GM23338 (cell line): ENCODE results near the gene KCTD1. TPM values are rescaled to one million over a fixed set of nuclear protein-coding genes. Genes with fewer than 3 reads are reported as not detected.

ENCODE experiments used
- ATAC-seq: fragments of 200-7000 bp; cut with Tn5 transposase; 3 replicates; pipeline ENCODE4 v1.9.1; 2020
- DNase-seq: peaks from one replicate; pipeline ENCODE4 v3.0.0-alpha.2; 2015; ENCODE audit warnings: low spot score
- H2AFZ ChIP-seq: fragments of 200-600 bp; sonication (generic); 2 replicates; pipeline ENCODE4 v1.8.0; 2016; ENCODE audit warnings: antibody characterized with exemption, mild to moderate bottlenecking, moderate library complexity
- H3F3A ChIP-seq: fragments of 200-600 bp; sonication (generic); replicated peaks from 2 replicates; pipeline ENCODE4 v1.8.0; 2017; ENCODE audit warnings: antibody characterized with exemption, mixed run types, low read depth
- H3K27ac ChIP-seq: fragments of 200-600 bp; sonication (generic); 2 replicates; pipeline ENCODE4 v1.6.1; 2016; ENCODE audit warnings: low read depth
- H3K27me3 ChIP-seq: fragments of 200-600 bp; sonication (generic); 2 replicates; pipeline ENCODE4 v1.8.0; 2016; ENCODE audit warnings: mild to moderate bottlenecking, mixed run types, moderate library complexity; ENCODE audit not compliant: insufficient read depth
- H3K36me3 ChIP-seq: fragments of 200-600 bp; sonication (generic); 2 replicates; pipeline ENCODE4 v1.8.0; 2016; ENCODE audit warnings: mild to moderate bottlenecking; ENCODE audit not compliant: insufficient read depth
- H3K4me1 ChIP-seq: fragments of 200-600 bp; sonication (generic); 2 replicates; pipeline ENCODE4 v1.8.0; 2016; ENCODE audit warnings: mild to moderate bottlenecking, moderate library complexity; ENCODE audit not compliant: insufficient read depth
- H3K4me2 ChIP-seq: fragments of 200-600 bp; sonication (generic); 2 replicates; pipeline ENCODE4 v1.7.1; 2017; ENCODE audit warnings: mixed run types
- H3K4me3 ChIP-seq: fragments of 200-600 bp; sonication (generic); 2 replicates; pipeline ENCODE4 v1.6.1; 2016; ENCODE audit warnings: mixed run types
- H3K79me2 ChIP-seq: fragments of 200-600 bp; sonication (generic); replicated peaks from 2 replicates; pipeline ENCODE4 v1.8.0; 2017; ENCODE audit warnings: mild to moderate bottlenecking; ENCODE audit not compliant: insufficient read depth
- H3K9me2 ChIP-seq: fragments of 200-600 bp; sonication (generic); 2 replicates; pipeline ENCODE4 v1.8.0; 2017; ENCODE audit not compliant: insufficient read depth
- H4K20me1 ChIP-seq: fragments of 200-600 bp; sonication (generic); replicated peaks from 2 replicates; pipeline ENCODE4 v1.8.0; 2017; ENCODE audit warnings: mild to moderate bottlenecking; ENCODE audit not compliant: insufficient read depth
- H3K27ac Mint-ChIP-seq: 2 replicates; pipeline ENCODE4 v1.8.0; 2020; ENCODE audit warnings: inconsistent platforms, mild to moderate bottlenecking, moderate library complexity, mixed read lengths
- H3K27me3 Mint-ChIP-seq: 3 replicates; pipeline ENCODE4 v1.8.0; 2022; ENCODE audit warnings: low read depth, mild to moderate bottlenecking, moderate library complexity, mixed read lengths, inconsistent platforms; ENCODE audit not compliant: insufficient read depth, poor library complexity
- H3K36me3 Mint-ChIP-seq: 3 replicates; pipeline ENCODE4 v1.8.0; 2021; ENCODE audit warnings: low read depth, mild to moderate bottlenecking, inconsistent platforms, moderate library complexity, mixed read lengths
- H3K4me1 Mint-ChIP-seq: 3 replicates; pipeline ENCODE4 v1.8.0; 2020; ENCODE audit warnings: mild to moderate bottlenecking, inconsistent platforms, mixed read lengths
- H3K4me3 Mint-ChIP-seq: 3 replicates; pipeline ENCODE4 v1.8.0; 2021; ENCODE audit warnings: moderate library complexity, mild to moderate bottlenecking, inconsistent platforms, mixed read lengths
- H3K9me3 Mint-ChIP-seq: 3 replicates; pipeline ENCODE4 v1.8.0; 2020; ENCODE audit warnings: moderate library complexity, mild to moderate bottlenecking, inconsistent platforms, mixed read lengths
- CREB1 ChIP-seq: fragments of 250-450 bp; sonication (Bioruptor Pico); IDR thresholded peaks from 2 replicates; pipeline ENCODE4 v1.5.0; 2020; ENCODE audit warnings: low read depth, mild to moderate bottlenecking, moderate library complexity
- EZH2 ChIP-seq: fragments of 200-600 bp; sonication (generic); IDR thresholded peaks from one replicate; pipeline ENCODE4 v1.8.0; 2017; ENCODE audit warnings: antibody characterized with exemption, mild to moderate bottlenecking, low read depth; ENCODE audit not compliant: unreplicated experiment
- EZH2phosphoT487 ChIP-seq: fragments of 200-600 bp; sonication (generic); IDR thresholded peaks from one replicate; pipeline ENCODE4 v1.8.1; 2018; ENCODE audit warnings: antibody characterized with exemption; ENCODE audit not compliant: unreplicated experiment
- NANOG ChIP-seq: IDR thresholded peaks from 2 replicates; pipeline ENCODE4 v1.6.1; 2016; ENCODE audit warnings: antibody characterized with exemption, borderline replicate concordance
- POLR2AphosphoS5 ChIP-seq: IDR thresholded peaks from 2 replicates; pipeline ENCODE4 v1.6.1; 2016; ENCODE audit warnings: antibody characterized with exemption, low read depth
- ZNF331 ChIP-seq: fragments of 250-450 bp; sonication (Bioruptor Pico); IDR thresholded peaks from 2 replicates; pipeline ENCODE4 v1.5.0; 2020; ENCODE audit warnings: low read depth, mild to moderate bottlenecking, moderate library complexity
- polyA plus RNA-seq: library from polyadenylated mRNA; unstranded; fragments of >200 nt; fragmentation: Nextera tagmentation; extraction: Ambion mirVana; gene quantifications from 2 replicates; pipeline ENCODE4 v1.2.1, GENCODE V29; 2016
- total RNA-seq: library from RNA; depleted of rRNA; stranded (reverse); fragments of >200 nt; shearing (Covaris generic); gene quantifications from 2 replicates; pipeline ENCODE4 v1.2.3, GENCODE V29; 2014
- TF ChIP-seq, protein P1 (sequence below): IDR thresholded peaks from one replicate; pipeline ENCODE4 v1.6.1; 2018; ENCODE audit warnings: antibody characterized with exemption; ENCODE audit not compliant: unreplicated experiment
- TF ChIP-seq, protein P2 (sequence below), 2 experiments: fragments of 200-600 bp in 1 of 2; sonication (generic) in 1 of 2; conservative IDR thresholded peaks; 2 replicates each; pipeline versions ENCODE4 v1.5.1 to v1.6.1; 2016 to 2017; ENCODE audit warnings: antibody characterized with exemption in 2 of 2, low read depth in 2 of 2, mild to moderate bottlenecking in 2 of 2, moderate library complexity in 1 of 2
- TF ChIP-seq, protein P3 (sequence below): fragments of 250-450 bp; sonication (Bioruptor Pico); IDR thresholded peaks from 2 replicates; pipeline ENCODE4 v1.5.0; 2020; ENCODE audit warnings: mild to moderate bottlenecking, moderate library complexity

KCTD1 gene
- total and polyA plus RNA-seq, 2 experiments from 2014 or later: 7.1 to 20.5 TPM

DNA sequence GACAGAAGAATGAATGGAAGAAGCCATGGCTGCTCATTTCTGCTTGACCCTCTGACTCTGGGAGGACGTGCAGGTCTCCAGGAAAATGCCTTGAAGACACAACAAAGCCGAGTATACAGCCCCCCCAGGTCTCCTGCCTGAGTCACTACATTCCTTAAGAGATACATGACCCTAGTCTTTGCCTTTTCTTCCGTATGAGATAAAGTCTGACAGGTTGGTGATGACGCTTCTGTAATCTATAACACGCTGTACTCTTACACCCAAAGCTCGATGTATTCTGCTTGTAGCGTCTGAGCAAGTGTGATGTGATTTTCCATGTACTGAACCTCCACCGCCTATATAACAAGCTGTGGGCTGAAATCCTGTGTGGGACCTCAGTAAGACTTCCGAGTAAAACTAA lies 77.3 kb downstream of the KCTD1 start:
- H3K27me3 Mint-ChIP-seq: no peaks in the 10 kb centered on the region
- H3K4me3 Mint-ChIP-seq: no peak overlapping the region
- H3K27ac ChIP-seq: no peak overlapping the region
- no peaks in the 10 kb centered on the region for H3K27me3 ChIP-seq
- no peak overlapping the region; the same call in 1 of the 2 replicates for H3K27ac Mint-ChIP-seq
- no peaks in the 10 kb centered on the region for H3K36me3 Mint-ChIP-seq
- peaks cover 6% of the 10 kb centered on the region; the same call in 1 of the 2 replicates for H3K4me1 ChIP-seq
- no peak overlapping the region for H3K4me2 ChIP-seq
- TF ChIP-seq, protein P1, sequence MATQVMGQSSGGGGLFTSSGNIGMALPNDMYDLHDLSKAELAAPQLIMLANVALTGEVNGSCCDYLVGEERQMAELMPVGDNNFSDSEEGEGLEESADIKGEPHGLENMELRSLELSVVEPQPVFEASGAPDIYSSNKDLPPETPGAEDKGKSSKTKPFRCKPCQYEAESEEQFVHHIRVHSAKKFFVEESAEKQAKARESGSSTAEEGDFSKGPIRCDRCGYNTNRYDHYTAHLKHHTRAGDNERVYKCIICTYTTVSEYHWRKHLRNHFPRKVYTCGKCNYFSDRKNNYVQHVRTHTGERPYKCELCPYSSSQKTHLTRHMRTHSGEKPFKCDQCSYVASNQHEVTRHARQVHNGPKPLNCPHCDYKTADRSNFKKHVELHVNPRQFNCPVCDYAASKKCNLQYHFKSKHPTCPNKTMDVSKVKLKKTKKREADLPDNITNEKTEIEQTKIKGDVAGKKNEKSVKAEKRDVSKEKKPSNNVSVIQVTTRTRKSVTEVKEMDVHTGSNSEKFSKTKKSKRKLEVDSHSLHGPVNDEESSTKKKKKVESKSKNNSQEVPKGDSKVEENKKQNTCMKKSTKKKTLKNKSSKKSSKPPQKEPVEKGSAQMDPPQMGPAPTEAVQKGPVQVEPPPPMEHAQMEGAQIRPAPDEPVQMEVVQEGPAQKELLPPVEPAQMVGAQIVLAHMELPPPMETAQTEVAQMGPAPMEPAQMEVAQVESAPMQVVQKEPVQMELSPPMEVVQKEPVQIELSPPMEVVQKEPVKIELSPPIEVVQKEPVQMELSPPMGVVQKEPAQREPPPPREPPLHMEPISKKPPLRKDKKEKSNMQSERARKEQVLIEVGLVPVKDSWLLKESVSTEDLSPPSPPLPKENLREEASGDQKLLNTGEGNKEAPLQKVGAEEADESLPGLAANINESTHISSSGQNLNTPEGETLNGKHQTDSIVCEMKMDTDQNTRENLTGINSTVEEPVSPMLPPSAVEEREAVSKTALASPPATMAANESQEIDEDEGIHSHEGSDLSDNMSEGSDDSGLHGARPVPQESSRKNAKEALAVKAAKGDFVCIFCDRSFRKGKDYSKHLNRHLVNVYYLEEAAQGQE: no peak
- TF ChIP-seq NANOG (no peak), EZH2 (no peak), CREB1 (CRISPR knock-in tag) (no peak), ZNF331 (no peak), POLR2AphosphoS5 (no peak), EZH2phosphoT487 (no peak)
- TF ChIP-seq, protein P2, sequence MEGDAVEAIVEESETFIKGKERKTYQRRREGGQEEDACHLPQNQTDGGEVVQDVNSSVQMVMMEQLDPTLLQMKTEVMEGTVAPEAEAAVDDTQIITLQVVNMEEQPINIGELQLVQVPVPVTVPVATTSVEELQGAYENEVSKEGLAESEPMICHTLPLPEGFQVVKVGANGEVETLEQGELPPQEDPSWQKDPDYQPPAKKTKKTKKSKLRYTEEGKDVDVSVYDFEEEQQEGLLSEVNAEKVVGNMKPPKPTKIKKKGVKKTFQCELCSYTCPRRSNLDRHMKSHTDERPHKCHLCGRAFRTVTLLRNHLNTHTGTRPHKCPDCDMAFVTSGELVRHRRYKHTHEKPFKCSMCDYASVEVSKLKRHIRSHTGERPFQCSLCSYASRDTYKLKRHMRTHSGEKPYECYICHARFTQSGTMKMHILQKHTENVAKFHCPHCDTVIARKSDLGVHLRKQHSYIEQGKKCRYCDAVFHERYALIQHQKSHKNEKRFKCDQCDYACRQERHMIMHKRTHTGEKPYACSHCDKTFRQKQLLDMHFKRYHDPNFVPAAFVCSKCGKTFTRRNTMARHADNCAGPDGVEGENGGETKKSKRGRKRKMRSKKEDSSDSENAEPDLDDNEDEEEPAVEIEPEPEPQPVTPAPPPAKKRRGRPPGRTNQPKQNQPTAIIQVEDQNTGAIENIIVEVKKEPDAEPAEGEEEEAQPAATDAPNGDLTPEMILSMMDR (conservative IDR thresholded peaks at IDR 0.05; ENCODE audit: low read depth in 2 of 2): no peak
- no peaks in the 10 kb centered on the region for H3K79me2 ChIP-seq
- no peaks in the 10 kb centered on the region for H3K36me3 ChIP-seq
- no peaks in the 10 kb centered on the region; the same call in 2 of the 3 replicates for H3K9me3 Mint-ChIP-seq
- H3K4me3 ChIP-seq: no peak overlapping the region
- H4K20me1 ChIP-seq: no peaks in the 10 kb centered on the region
- H3K9me2 ChIP-seq: no peaks in the 10 kb centered on the region
- no peaks in the 10 kb centered on the region for H3F3A ChIP-seq
- peaks cover 9% of the 10 kb centered on the region for H3K4me1 Mint-ChIP-seq
- ATAC-seq (no peak), DNase-seq (no peak)
- H2AFZ ChIP-seq: no peak overlapping the region

DNA sequence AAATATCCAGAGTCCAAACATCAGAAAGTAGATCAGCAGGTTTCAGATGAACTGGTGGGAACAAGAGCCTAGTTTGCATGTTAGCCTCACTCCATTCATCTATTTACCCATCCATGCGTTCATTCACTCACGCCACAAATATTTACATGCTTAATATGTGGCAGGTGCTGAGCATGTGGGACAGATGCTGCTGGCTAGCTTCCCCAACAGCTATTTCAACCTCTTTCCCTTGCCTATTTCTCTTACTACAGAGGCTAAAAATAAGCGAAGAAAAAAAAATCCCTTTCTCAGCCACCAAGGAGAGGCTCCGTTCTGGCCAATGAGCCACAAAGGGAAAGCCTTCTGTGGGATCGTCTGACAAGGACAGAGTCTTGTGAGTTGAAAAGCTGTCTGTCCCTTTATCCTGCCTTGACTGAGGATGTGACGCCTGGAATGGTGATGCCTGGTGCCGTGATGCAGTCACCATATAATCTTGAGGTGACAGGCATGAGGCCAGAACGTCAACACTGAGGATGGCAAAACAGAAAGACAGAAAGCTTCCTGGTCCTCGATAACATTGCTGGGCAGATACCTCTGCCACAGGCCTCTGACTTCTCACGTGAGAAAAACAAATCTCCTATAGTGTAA lies 78.2 kb downstream of the KCTD1 start:
- Histone ChIP-seq H3K79me2 (no peaks in the 10 kb centered on the region), H4K20me1 (no peaks in the 10 kb centered on the region), H3K27ac (0 out of 2 replicates have a peak overlapping the region, but pooled peaks have one; percentile 66), H3K9me2 (no peaks in the 10 kb centered on the region), H3F3A (no peaks in the 10 kb centered on the region), H3K4me1 (peaks cover 6% of the 10 kb centered on the region; the same call in 1 of the 2 replicates), H2AFZ (no peak overlapping the region), H3K4me2 (no peak overlapping the region), H3K4me3 (no peak overlapping the region), H3K27me3 (no peaks in the 10 kb centered on the region), H3K36me3 (no peaks in the 10 kb centered on the region)
- ATAC-seq: no peak
- Mint-ChIP-seq H3K4me1 (peaks cover 9% of the 10 kb centered on the region), H3K9me3 (no peaks in the 10 kb centered on the region; the same call in 2 of the 3 replicates), H3K4me3 (no peak overlapping the region), H3K27ac (no peak overlapping the region; the same call in 1 of the 2 replicates), H3K27me3 (peaks cover 2% of the 10 kb centered on the region), H3K36me3 (no peaks in the 10 kb centered on the region)
- no peak for DNase-seq
- TF ChIP-seq POLR2AphosphoS5 (no peak), ZNF331 (no peak), EZH2 (no peak)
- TF ChIP-seq, protein P3, sequence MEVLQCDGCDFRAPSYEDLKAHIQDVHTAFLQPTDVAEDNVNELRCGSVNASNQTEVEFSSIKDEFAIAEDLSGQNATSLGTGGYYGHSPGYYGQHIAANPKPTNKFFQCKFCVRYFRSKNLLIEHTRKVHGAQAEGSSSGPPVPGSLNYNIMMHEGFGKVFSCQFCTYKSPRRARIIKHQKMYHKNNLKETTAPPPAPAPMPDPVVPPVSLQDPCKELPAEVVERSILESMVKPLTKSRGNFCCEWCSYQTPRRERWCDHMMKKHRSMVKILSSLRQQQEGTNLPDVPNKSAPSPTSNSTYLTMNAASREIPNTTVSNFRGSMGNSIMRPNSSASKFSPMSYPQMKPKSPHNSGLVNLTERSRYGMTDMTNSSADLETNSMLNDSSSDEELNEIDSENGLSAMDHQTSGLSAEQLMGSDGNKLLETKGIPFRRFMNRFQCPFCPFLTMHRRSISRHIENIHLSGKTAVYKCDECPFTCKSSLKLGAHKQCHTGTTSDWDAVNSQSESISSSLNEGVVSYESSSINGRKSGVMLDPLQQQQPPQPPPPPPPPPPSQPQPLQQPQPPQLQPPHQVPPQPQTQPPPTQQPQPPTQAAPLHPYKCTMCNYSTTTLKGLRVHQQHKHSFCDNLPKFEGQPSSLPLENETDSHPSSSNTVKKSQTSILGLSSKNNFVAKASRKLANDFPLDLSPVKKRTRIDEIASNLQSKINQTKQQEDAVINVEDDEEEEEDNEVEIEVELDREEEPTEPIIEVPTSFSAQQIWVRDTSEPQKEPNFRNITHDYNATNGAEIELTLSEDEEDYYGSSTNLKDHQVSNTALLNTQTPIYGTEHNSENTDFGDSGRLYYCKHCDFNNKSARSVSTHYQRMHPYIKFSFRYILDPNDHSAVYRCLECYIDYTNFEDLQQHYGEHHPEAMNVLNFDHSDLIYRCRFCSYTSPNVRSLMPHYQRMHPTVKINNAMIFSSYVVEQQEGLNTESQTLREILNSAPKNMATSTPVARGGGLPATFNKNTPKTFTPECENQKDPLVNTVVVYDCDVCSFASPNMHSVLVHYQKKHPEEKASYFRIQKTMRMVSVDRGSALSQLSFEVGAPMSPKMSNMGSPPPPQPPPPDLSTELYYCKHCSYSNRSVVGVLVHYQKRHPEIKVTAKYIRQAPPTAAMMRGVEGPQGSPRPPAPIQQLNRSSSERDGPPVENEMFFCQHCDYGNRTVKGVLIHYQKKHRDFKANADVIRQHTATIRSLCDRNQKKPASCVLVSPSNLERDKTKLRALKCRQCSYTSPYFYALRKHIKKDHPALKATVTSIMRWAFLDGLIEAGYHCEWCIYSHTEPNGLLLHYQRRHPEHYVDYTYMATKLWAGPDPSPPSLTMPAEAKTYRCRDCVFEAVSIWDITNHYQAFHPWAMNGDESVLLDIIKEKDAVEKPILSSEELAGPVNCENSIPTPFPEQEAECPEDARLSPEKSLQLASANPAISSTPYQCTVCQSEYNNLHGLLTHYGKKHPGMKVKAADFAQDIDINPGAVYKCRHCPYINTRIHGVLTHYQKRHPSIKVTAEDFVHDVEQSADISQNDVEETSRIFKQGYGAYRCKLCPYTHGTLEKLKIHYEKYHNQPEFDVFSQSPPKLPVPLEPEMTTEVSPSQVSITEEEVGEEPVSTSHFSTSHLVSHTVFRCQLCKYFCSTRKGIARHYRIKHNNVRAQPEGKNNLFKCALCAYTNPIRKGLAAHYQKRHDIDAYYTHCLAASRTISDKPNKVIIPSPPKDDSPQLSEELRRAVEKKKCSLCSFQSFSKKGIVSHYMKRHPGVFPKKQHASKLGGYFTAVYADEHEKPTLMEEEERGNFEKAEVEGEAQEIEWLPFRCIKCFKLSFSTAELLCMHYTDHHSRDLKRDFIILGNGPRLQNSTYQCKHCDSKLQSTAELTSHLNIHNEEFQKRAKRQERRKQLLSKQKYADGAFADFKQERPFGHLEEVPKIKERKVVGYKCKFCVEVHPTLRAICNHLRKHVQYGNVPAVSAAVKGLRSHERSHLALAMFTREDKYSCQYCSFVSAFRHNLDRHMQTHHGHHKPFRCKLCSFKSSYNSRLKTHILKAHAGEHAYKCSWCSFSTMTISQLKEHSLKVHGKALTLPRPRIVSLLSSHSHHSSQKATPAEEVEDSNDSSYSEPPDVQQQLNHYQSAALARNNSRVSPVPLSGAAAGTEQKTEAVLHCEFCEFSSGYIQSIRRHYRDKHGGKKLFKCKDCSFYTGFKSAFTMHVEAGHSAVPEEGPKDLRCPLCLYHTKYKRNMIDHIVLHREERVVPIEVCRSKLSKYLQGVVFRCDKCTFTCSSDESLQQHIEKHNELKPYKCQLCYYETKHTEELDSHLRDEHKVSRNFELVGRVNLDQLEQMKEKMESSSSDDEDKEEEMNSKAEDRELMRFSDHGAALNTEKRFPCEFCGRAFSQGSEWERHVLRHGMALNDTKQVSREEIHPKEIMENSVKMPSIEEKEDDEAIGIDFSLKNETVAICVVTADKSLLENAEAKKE (CRISPR knock-in tag): no peak
